Endothelial cell of umbilical vein (primary cell): ENCODE measurements around the gene TLCD5. TPM values are rescaled to one million over a fixed set of nuclear protein-coding genes. Genes with fewer than 3 reads are reported as not detected.

Experiments
- BruUV-seq: library from RNA; stranded (reverse); fragments of 400-500 nt; replicated peaks from 2 replicates; lab custom pipeline; 2021; lab: Mats Ljungman, UMichigan
- CTCF ChIA-PET: fragments of 300-600, 350-600 bp; sonication (Branson Sonifier 250); formaldehyde crosslinking; loops from one replicate; lab custom pipeline; 2021; ENCODE audit warnings: antibody characterized with exemption, inconsistent platforms; lab: Charles Lee
- POLR2A ChIA-PET: fragments of 300-600, 350-600 bp; sonication (Branson Sonifier 250); formaldehyde crosslinking; loops from one replicate; lab custom pipeline; 2021; ENCODE audit warnings: antibody characterized with exemption, inconsistent platforms; lab: Charles Lee
- DNase-seq: peaks from one replicate; pipeline ENCODE4 v3.0.0-alpha.2; 2011; ENCODE audit warnings: low read depth, low spot score
- FAIRE-seq: peaks from 2 replicates; lab custom pipeline; 2011; peaks lifted over from hg19 to GRCh38; lab: Jason Lieb, UNC
- H2AFZ ChIP-seq: 2 replicates; pipeline ENCODE4 v1.6.0; 2012; ENCODE audit warnings: low read depth, low read length, control low read depth, inconsistent platforms
- H3K27ac ChIP-seq: 2 replicates; pipeline ENCODE4 v1.5.1; 2011; ENCODE audit warnings: low read depth, mild to moderate bottlenecking, control low read depth, low read length, moderate library complexity; ENCODE audit not compliant: insufficient read depth
- H3K27me3 ChIP-seq, 2 experiments: 2 replicates each; pipeline versions ENCODE4 v1.6.0 to v1.6.1; 2011; ENCODE audit warnings: low read length in 2 of 2, mixed read lengths in 1 of 2; ENCODE audit not compliant: control insufficient read depth in 2 of 2, insufficient read depth in 2 of 2
- H3K36me3 ChIP-seq, 2 experiments: 2 replicates in 1 of 2; 3 replicates in 1 of 2; pipeline ENCODE4 v1.5.1; 2011; ENCODE audit warnings: low read length in 2 of 2, mild to moderate bottlenecking in 1 of 2, moderate library complexity in 1 of 2; ENCODE audit not compliant: control insufficient read depth in 2 of 2, insufficient read depth in 2 of 2; ENCODE audit errors: extremely low read depth in 1 of 2
- H3K4me1 ChIP-seq: 3 replicates; pipeline ENCODE4 v1.5.1; 2011; ENCODE audit warnings: mild to moderate bottlenecking, low read length; ENCODE audit not compliant: control insufficient read depth, insufficient read depth; ENCODE audit errors: extremely low read depth
- H3K4me2 ChIP-seq: 2 replicates; pipeline ENCODE4 v1.6.1; 2011; ENCODE audit warnings: low read length, control low read depth, mixed read lengths; ENCODE audit not compliant: insufficient read depth
- H3K4me3 ChIP-seq, 3 experiments: fragments of 200-600 bp in 1 of 3; sonication (generic), shearing (Covaris generic) in 1 of 3; replicated peaks in 1 of 3; 2 replicates each; pipeline ENCODE4 v1.5.1; 2011 to 2016; ENCODE audit warnings: control low read depth in 3 of 3, low read length in 3 of 3, mild to moderate bottlenecking in 2 of 3, inconsistent platforms in 1 of 3, low read depth in 1 of 3, moderate library complexity in 1 of 3; ENCODE audit not compliant: insufficient read depth in 1 of 3
- H3K79me2 ChIP-seq: 2 replicates; pipeline ENCODE4 v1.6.0; 2012; ENCODE audit warnings: low read length, inconsistent platforms; ENCODE audit not compliant: control insufficient read depth, insufficient read depth
- H3K9ac ChIP-seq: replicated peaks from 2 replicates; pipeline ENCODE3; 2011; ENCODE audit warnings: low read length, control low read depth; ENCODE audit not compliant: insufficient read depth; ENCODE audit errors: extremely low read depth
- H3K9me1 ChIP-seq: replicated peaks from 3 replicates; pipeline ENCODE4 v1.6.0; 2011; ENCODE audit warnings: mild to moderate bottlenecking, low read length; ENCODE audit not compliant: control insufficient read depth, insufficient read depth; ENCODE audit errors: extremely low read depth
- H3K9me3 ChIP-seq: replicated peaks from 2 replicates; pipeline ENCODE4 v1.5.1; 2012; ENCODE audit warnings: low read length, inconsistent platforms; ENCODE audit not compliant: control insufficient read depth, insufficient read depth
- H4K20me1 ChIP-seq: replicated peaks from 2 replicates; pipeline ENCODE3; 2011; ENCODE audit warnings: mild to moderate bottlenecking, low read length; ENCODE audit not compliant: control insufficient read depth, insufficient read depth; ENCODE audit errors: extremely low read depth
- CTCF ChIP-seq, 2 donors: IDR thresholded peaks; 1 replicate in 1 of 2; 2 replicates in 1 of 2; pipeline ENCODE4 v1.5.1; 2011; ENCODE audit warnings: low read length in 2 of 2, mild to moderate bottlenecking in 2 of 2, moderate library complexity in 2 of 2, control low read depth in 1 of 2, inconsistent platforms in 1 of 2, low read depth in 1 of 2; ENCODE audit not compliant: insufficient read depth in 1 of 2; ENCODE audit errors: extremely low read depth in 1 of 2
- EZH2 ChIP-seq: IDR thresholded peaks from 2 replicates; pipeline ENCODE4 v1.6.1; 2012; ENCODE audit warnings: borderline replicate concordance, low read depth, mild to moderate bottlenecking, moderate library complexity, low read length, inconsistent platforms; ENCODE audit not compliant: severe bottlenecking
- FOS ChIP-seq: IDR thresholded peaks from 2 replicates; pipeline ENCODE4 v1.6.1; 2011; ENCODE audit warnings: mild to moderate bottlenecking, low read length, moderate library complexity, borderline replicate concordance; ENCODE audit not compliant: insufficient read depth
- GATA2 ChIP-seq: IDR thresholded peaks from 2 replicates; pipeline ENCODE4 v1.7.0; 2011; ENCODE audit warnings: low read depth, mild to moderate bottlenecking, moderate library complexity, mixed read lengths, low read length; ENCODE audit not compliant: insufficient read length, insufficient read depth
- JUN ChIP-seq: IDR thresholded peaks from 2 replicates; pipeline ENCODE4 v1.6.1; 2011; ENCODE audit warnings: borderline replicate concordance, low read depth; ENCODE audit not compliant: insufficient read length, insufficient read depth
- MAX ChIP-seq: IDR thresholded peaks from 2 replicates; pipeline ENCODE4 v1.6.1; 2011; ENCODE audit not compliant: insufficient read depth, insufficient read length
- MYC ChIP-seq: IDR thresholded peaks from one replicate; pipeline ENCODE4 v1.6.1; 2011; ENCODE audit warnings: mild to moderate bottlenecking, low read depth, low read length
- POLR2A ChIP-seq: IDR thresholded peaks from 2 replicates; pipeline ENCODE4 v1.6.1; 2012; ENCODE audit warnings: low read depth, mild to moderate bottlenecking, control low read depth, low read length
- POLR2AphosphoS5 ChIP-seq: IDR thresholded peaks from 2 replicates; pipeline ENCODE4 v1.6.1; 2012; ENCODE audit warnings: low read depth, mild to moderate bottlenecking, control low read depth, low read length, moderate library complexity; ENCODE audit not compliant: insufficient read depth
- dilution Hi-C: fragments of 300-500 bp; cut with MboI; formaldehyde crosslinking; loops from one replicate; pipeline ENCODE4 v1.15.0; 2019; ENCODE audit warnings: low sequenced_read_pairs; ENCODE audit not compliant: extremely low pct_ligation_motif_present
- intact Hi-C: fragments of 100-400 bp; cut with micrococcal nuclease; formaldehyde crosslinking; loops from one replicate; pipeline ENCODE4 v1.10.0; 2022
- polyA plus RNA-seq, 4 experiments: library from polyadenylated mRNA; depleted of rRNA in 3 of 4; stranded (reverse) in 3 of 4; unstranded in 1 of 4; fragments of >200 nt; gene quantifications; 2 replicates each; pipeline versions ENCODE4 v1.2.1 to v1.2.3, GENCODE V29; 2011 to 2012; ENCODE audit warnings: missing spikeins in 1 of 4
- total RNA-seq: library from RNA; stranded (reverse); gene quantifications from 2 replicates; pipeline ENCODE4 v1.2.3, GENCODE V29; 2021

TLCD5 gene
- total and polyA plus RNA-seq, 2 donors (not counting 3 experiments of a cell fraction or from before 2014, with no cell fraction given), result 6.3 to 9.7 TPM

- Histone ChIP-seq H3K27ac (no peak overlapping the region), H4K20me1 (no peaks in the 10 kb centered on the region), H3K9ac (no peak overlapping the region), H3K36me3 (no peaks in the 10 kb centered on the region), H2AFZ (no peak overlapping the region), H3K79me2 (no peaks in the 10 kb centered on the region), H3K9me1 (no peaks in the 10 kb centered on the region), H3K4me2 (no peak overlapping the region), H3K4me1 (peaks cover 6% of the 10 kb centered on the region), H3K4me3 (no peak overlapping the region), H3K27me3 (peaks cover 5 to 6% of the 10 kb centered on the region in 2 experiments), H3K9me3 (no peaks in the 10 kb centered on the region)
- BruUV-seq, result no TSS peak
- ChIA-PET CTCF (interaction anchor here (0.9 to 11.4 kb wide), 3 partner anchors 10 to 74 kb away, joined by 3 to 327 read pairs (median 6); partner anchors contain the start of gene POU2F3), POLR2A (no interaction called here)
- intact Hi-C loops (no loop called here), dilution Hi-C loops (no loop called here)
- FAIRE-seq (no peak), DNase-seq (no peak)
- TF ChIP-seq GATA2 (no peak), EZH2 (no peak), FOS (no peak), JUN (no peak), MYC (no peak), POLR2A (no peak)
Observed at GRCh38 chr11:120307476-120307875, 17.6 kb upstream of the TLCD5 start.

- Histone ChIP-seq H3K9me3 (no peaks in the 10 kb centered on the region), H3K9ac (no peak overlapping the region), H2AFZ (no peak overlapping the region), H3K4me2 (no peak overlapping the region), H3K27ac (no peak overlapping the region), H3K36me3 (no peaks in the 10 kb centered on the region), H3K4me1 (peaks cover 6% of the 10 kb centered on the region), H3K27me3 (peaks cover 5 to 6% of the 10 kb centered on the region in 2 experiments), H4K20me1 (no peaks in the 10 kb centered on the region), H3K79me2 (no peaks in the 10 kb centered on the region), H3K9me1 (no peaks in the 10 kb centered on the region), H3K4me3 (no peak overlapping the region)
- DNase-seq, result no peak
- TF ChIP-seq EZH2 (no peak), POLR2AphosphoS5 (no peak), MYC (no peak), FOS (no peak), JUN (no peak), POLR2A (no peak), CTCF (IDR thresholded peaks at IDR 0.05; ENCODE audit: extremely low read depth in 1 of 2, insufficient read depth in 1 of 2, low read depth in 1 of 2, low read length in 2 of 2) (no peak), GATA2 (no peak), MAX (no peak)
- no TSS peak for BruUV-seq
- FAIRE-seq, result no peak
- CTCF ChIA-PET, result interaction anchor here (0.6 to 1.0 kb wide), 3 partner anchors 8 to 645 kb away, joined by 3 read pairs; no protein-coding TSS in a partner anchor
- intact Hi-C loops (no loop called here), dilution Hi-C loops (no loop called here)
- POLR2A ChIA-PET, result no interaction called here
Observed at GRCh38 chr11:120308081-120308480, 17.0 kb upstream of the TLCD5 start.
